ENCODE results near the gene SLC28A3.
"Not testable (repeated sequence)": the region's sequence is repeated elsewhere in the genome, so short reads cannot be mapped to it uniquely, and the experiment has no call there.

SLC28A3 gene, protein sequence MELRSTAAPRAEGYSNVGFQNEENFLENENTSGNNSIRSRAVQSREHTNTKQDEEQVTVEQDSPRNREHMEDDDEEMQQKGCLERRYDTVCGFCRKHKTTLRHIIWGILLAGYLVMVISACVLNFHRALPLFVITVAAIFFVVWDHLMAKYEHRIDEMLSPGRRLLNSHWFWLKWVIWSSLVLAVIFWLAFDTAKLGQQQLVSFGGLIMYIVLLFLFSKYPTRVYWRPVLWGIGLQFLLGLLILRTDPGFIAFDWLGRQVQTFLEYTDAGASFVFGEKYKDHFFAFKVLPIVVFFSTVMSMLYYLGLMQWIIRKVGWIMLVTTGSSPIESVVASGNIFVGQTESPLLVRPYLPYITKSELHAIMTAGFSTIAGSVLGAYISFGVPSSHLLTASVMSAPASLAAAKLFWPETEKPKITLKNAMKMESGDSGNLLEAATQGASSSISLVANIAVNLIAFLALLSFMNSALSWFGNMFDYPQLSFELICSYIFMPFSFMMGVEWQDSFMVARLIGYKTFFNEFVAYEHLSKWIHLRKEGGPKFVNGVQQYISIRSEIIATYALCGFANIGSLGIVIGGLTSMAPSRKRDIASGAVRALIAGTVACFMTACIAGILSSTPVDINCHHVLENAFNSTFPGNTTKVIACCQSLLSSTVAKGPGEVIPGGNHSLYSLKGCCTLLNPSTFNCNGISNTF

DNA sequence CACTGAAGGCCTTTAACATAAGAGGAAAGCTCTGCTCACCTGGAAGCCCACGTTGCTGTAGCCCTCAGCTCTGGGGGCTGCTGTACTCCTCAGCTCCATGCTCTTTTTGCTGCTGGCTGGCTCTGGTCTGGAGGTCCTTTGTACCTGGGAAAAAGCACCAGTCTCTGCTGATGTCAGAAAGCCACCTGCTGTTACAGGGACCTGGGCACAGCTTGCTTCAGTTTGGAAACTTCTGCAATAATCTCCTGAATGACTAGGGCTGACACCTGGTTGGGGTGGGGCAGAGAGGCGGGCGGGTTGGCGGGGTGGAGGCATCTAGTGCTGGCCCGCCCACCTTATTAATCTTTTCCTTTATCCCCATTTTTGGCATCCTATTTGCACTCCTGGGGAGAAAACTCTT lies at the start of gene SLC28A3:
Gene SLC28A3, minus strand, starts transcription at position 224 of the 400 bp plus-strand sequence. Its CDS starts 125 bp downstream, at position 99.
- DNase-seq (ENCODE audit: low read depth in 2 of 2): no peak

- DNase-seq (ENCODE audit: low read depth in 2 of 2): not testable (repeated sequence)
Observed at GRCh38 chr9:84390254-84390653, 49.7 kb upstream of the SLC28A3 start.

GRCh38 chr9:84387821-84388220 lies 47.3 kb upstream of the SLC28A3 start:
- DNase-seq (ENCODE audit: low read depth in 2 of 2): no peak

GRCh38 chr9:84386753-84387152 lies 46.2 kb upstream of the SLC28A3 start:
- DNase-seq (ENCODE audit: low read depth in 2 of 2): no peak

- DNase-seq (ENCODE audit: low read depth in 2 of 2): no peak
Observed at GRCh38 chr9:84385386-84386040, 45.0 kb upstream of the SLC28A3 start.

DNA sequence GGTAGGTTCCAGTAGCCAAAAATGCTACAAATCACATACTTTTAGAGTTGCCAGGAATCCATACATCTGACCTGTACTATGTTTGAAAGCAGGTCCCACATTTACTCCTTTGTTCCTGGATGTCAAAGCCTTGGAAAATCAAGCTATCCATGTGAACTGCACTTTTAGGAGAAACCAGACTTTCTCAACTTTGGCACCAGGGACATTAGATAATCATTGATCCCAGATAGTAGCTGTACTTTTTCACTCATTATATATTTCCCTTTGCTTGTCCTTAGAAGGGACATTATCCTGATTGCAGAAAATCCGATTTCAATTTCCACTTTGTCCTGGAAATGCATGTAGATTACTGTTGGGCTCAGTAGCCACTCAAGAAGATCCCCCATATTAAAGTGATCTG lies 44.1 kb upstream of the SLC28A3 start:
- no peak for DNase-seq (ENCODE audit: low read depth in 2 of 2)

DNA sequence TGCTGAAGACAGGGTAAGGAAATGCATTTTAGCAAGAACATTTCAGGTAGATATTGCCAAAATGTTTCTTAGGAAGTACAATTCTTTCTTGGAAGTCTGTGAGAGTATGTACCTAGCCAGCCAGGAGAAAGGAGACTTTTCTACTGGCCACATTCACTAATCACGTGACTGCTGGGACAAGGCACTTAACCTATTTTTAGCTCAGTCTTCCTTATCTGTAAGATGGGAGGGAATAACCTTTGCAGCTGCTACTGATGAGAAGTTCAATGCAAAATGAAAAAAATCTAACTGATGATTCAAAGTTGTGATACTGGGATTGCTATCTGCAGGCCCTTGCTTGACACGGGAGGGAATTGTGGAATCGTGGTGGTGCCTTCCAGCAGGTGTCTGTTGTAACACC lies 42.6 kb upstream of the SLC28A3 start:
- DNase-seq (ENCODE audit: low read depth in 2 of 2): no peak

DNA sequence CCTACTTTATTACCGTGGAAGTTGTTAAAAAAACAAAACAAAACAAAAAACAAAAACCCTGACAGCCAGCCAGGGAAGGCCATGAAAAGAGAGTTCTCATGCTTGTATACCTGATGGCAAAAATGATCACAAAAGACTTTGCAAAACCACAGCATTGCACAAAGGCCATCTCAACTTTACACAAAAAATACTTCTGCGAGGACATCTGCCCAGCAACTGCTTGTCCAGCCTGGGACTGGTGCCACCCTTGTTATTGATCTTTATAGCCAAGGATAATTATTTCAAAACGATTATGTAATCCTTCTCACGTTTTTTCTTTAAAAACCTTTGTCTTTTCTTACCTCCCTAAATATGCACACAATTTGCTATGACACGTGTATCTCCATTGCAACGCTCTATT lies 42.2 kb upstream of the SLC28A3 start:
- no peak for DNase-seq (ENCODE audit: low read depth in 2 of 2)

DNA sequence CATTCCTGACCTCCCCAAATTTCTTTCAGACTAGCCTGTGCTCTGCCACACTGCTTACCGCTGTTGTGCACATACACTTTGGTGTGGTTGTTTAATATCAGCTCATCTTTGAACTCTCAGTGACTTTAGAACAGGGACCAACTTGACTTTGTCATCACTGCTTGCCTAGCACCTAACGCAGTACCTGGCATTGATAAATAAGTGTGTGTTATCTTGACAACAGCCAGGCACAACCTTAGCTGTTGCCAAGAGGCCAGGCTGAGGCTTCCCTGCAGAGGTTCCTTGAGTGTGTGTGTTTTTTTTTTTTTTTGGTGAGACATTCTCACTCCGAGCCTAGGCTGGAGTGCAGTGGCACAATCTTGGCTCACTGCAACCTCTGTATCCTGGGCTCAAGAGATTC lies 41.0 kb upstream of the SLC28A3 start:
- no peak for DNase-seq (ENCODE audit: low read depth in 2 of 2)

- DNase-seq (ENCODE audit: low read depth in 2 of 2): no peak
Observed at GRCh38 chr9:84379740-84380139, 39.2 kb upstream of the SLC28A3 start.

- DNase-seq (ENCODE audit: low read depth in 2 of 2): no peak
Observed at GRCh38 chr9:84375954-84376353, 35.4 kb upstream of the SLC28A3 start.

GRCh38 chr9:84374516-84374915 lies 34.0 kb upstream of the SLC28A3 start:
- DNase-seq (ENCODE audit: low read depth in 2 of 2): no peak

- DNase-seq (ENCODE audit: low read depth in 2 of 2): no peak
Observed at GRCh38 chr9:84374013-84374412, 33.5 kb upstream of the SLC28A3 start.

DNA sequence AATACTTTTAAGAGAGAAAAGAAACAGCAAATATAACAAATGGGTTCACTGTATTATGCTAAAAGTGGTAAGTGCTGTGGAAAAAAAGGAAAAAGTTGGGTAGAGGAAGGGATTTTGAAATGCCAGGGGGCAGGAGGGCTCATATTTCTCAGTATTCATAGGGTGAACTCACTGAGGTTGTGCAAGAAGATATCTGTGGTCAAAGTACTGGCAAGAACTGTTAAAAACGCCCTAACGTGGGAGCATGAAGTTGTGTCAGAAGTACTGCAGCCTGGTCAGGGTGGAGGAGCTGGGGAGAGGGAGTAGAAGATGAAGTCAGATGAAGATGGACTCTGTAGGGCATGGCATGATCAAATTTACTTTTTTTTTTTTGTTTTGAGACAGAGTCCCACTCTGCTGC lies 31.2 kb upstream of the SLC28A3 start:
- no peak for DNase-seq (ENCODE audit: low read depth in 2 of 2)

GRCh38 chr9:84368601-84369000 lies 28.0 kb upstream of the SLC28A3 start:
- DNase-seq (ENCODE audit: low read depth in 2 of 2): no peak

- DNase-seq (ENCODE audit: low read depth in 2 of 2): not testable (repeated sequence)
Observed at GRCh38 chr9:84367726-84368125, 27.2 kb upstream of the SLC28A3 start.

DNA sequence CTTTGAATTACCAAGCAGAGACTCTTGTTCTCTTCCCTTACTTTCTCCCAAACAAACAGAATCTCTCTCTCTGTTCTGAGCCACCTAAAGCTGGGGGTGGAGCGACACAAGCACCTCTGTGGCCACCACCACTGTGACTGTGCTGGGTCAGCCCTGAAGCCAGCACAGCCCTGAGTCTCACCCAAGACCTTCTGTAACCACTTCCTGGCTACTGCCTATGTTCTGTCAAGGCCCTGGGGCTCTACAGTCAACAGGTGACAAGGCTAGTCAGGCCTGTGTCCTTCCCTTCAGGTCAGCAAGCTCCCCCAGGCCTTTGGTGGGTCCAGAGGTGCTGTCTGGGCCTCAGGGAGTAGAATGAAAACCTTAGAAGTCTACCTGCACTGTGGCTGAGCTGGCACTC lies 26.1 kb upstream of the SLC28A3 start:
- DNase-seq (ENCODE audit: low read depth in 2 of 2): no peak

DNA sequence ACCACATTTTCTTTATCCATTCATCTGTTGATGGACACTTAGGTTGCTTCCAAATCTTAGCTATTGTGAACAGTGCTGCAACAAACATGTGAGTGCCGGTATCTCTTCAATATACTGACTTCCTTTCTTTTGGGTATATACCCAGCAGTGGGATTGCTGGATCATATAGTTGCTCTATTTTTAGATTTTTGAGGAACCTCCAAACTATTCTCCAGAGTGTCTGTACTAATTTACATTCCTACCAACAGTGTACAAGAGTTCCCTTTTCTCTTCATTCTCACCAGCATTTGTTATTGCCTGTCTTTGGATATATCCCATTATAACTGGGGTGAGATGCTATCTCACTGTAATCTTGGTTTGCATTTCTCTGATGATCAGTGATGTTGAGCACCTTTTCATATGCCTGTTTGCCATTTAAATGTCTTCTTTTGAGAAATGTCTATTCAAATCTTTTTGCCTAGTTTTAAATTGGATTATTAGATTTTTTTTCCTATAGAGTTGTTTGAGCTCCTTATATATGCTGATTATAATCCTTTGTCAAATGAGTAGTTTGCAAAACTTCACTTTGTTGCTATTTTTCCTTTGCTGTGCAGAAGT lies 24.4 kb upstream of the SLC28A3 start:
- not testable (repeated sequence) for DNase-seq (ENCODE audit: low read depth in 2 of 2)

DNA sequence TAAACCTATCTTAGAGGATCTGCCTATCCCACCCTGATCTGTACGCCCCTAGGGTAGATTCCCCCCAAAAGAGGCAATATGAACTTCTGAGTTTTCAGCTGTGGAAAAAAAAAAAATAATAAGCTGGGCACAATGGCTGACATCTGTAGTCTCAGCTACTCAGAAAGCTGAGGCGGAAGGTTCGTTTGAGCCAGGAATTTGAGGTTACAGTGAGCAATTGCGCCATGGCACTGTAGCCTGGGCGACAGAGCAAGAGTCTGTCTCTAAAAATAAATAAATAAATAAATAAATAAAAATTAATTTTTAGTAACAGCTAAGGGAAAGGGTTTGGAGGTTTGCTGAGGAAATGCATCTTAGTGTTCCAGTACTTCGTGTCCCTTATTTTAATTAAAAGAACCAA lies 21.1 kb upstream of the SLC28A3 start:
- no peak for DNase-seq (ENCODE audit: low read depth in 2 of 2)

- DNase-seq (ENCODE audit: low read depth in 2 of 2): no peak
Observed at GRCh38 chr9:84357275-84357674, 16.7 kb upstream of the SLC28A3 start.

DNA sequence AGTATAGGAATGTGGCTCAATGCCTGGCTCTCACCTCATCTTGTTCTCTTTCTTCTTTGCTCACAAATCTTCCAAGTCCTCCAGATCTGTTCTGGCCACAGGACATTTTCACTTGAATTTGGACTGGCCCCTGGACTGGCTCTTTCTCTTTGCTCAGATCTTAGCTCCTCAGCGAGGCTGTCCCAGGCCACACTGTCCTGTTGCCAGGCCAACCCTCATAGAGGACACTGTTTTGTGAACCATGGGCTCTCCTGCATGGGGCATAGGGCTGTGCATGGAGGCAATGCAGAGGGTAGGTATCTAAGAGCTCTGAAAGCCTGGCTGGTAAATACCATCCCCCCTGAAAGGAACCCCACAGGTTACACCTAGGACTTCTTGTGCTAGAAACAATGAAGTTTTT lies 13.5 kb upstream of the SLC28A3 start:
- DNase-seq (ENCODE audit: low read depth in 2 of 2): no peak

DNA sequence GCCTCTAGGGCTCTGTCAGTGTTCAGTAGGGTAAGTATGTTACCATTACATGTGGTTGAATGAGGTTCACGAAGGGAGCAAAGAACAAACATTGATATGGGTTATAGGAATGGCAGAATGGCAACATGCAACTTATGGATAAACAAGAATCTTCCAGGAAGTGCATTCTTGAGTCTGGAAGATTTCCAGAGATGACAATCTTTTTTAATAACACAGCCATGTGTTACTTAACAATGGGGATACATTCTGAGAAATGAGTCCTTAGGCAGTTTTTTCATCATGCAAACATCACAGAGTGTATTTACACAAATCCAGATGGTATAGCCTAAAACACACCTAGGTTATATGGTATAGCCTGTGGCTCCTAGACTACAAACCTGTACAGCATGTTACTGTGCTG lies 9.1 kb upstream of the SLC28A3 start:
- no peak for DNase-seq (ENCODE audit: low read depth in 2 of 2)
